ENCODE data around the gene PVALEF. TPM values are rescaled to one million over a fixed set of nuclear protein-coding genes. Genes with fewer than 3 reads are reported as not detected.
A peak's percentile ranks its signal among the peaks of the same experiment; 100 is the strongest.

Gene PVALEF
- not detected for total RNA-seq
- not detected for polyA plus RNA-seq
- long read RNA-seq, donor 1 = 0 reads
- long read RNA-seq, donor 2 = 0 reads

DNA sequence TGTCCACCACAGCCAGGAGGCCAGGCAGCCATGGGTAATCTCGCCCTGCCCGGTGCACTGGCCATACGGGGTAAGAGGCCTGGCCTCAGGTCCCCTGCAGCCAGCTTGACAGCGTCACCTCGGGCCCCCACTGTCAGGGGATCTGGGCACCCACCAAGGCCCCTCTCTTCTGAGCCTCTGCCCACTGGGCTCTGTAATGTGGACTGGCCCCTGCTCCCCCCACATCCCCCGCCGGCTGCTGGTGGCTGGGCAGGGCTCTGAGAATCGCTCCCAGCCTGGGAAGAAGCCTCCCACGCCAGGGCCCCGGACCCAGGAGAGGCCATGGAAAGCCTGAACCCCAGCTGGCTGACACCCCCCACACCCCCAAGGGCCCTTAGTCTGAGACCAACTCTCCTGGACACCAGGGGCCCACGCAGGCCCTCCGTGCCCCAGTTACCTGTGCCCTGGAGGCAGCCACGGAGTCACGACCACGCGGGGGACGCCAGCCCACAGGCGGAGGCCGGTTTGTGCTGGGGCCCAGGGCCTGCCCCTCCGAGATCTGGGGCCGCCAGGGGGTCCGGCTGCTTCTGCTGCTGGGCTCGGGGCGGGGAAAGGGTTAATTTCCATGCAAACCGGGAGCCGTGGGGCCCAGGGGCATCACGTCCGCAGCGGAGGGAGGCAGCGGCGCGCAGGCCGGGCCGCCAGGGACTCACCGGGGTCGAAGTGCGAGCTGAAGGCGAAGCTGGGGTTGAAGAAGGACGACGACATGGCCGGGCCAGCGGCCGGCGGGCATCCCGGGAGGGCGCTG is at the start of gene PVALEF:
Gene PVALEF, plus strand, starts transcription at position 262 of the 787 bp plus-strand sequence. CDS start 15,720 bp downstream, outside the sequence.
- H3K9me3 ChIP-seq (ENCODE audit: control insufficient read depth, low read length) = no peaks in the 10 kb centered on the region
- intact Hi-C loops (cut with DNase I) = no loop called here
- no peak for ATAC-seq (ENCODE audit: low FRiP score)
- H3K36me3 ChIP-seq (ENCODE audit: control insufficient read depth in 1 of 2, insufficient read depth in 2 of 2, low read length in 1 of 2) = no peaks in the 10 kb centered on the region
- 2 to 3% methylated on average over 40 to 46 of the region's 46 CpGs for WGBS, 2 donors
- no peaks in the 10 kb centered on the region for H3K4me1 ChIP-seq (ENCODE audit: control insufficient read depth in 1 of 2, insufficient read depth in 2 of 2, low read length in 2 of 2)
- no peak within 1 kb of the TSS for H3K27ac ChIP-seq (ENCODE audit: low read depth in 1 of 2, low read length in 2 of 2)
- DNase-seq = no peak
- no peaks in the 10 kb centered on the region for H3K27me3 ChIP-seq (ENCODE audit: control insufficient read depth in 1 of 2, insufficient read depth in 2 of 2, low read length in 1 of 2)
- H3K4me3 ChIP-seq (ENCODE audit: low read length in 2 of 2) = peak within 1 kb of the TSS; percentile 1 to 56

- DNase-seq (no peak), ATAC-seq (ENCODE audit: low FRiP score) (no peak)
- Histone ChIP-seq H3K4me1 (ENCODE audit: control insufficient read depth in 1 of 2, insufficient read depth in 2 of 2, low read length in 2 of 2) (no peaks in the 10 kb centered on the region), H3K27ac (ENCODE audit: low read depth in 1 of 2, low read length in 2 of 2) (no peak overlapping the region), H3K36me3 (ENCODE audit: control insufficient read depth in 1 of 2, insufficient read depth in 2 of 2, low read length in 1 of 2) (no peaks in the 10 kb centered on the region), H3K9me3 (ENCODE audit: control insufficient read depth, low read length) (no peaks in the 10 kb centered on the region), H3K4me3 (ENCODE audit: low read length in 2 of 2) (no peak overlapping the region), H3K27me3 (ENCODE audit: control insufficient read depth in 1 of 2, insufficient read depth in 2 of 2, low read length in 1 of 2) (no peaks in the 10 kb centered on the region)
- 88 to 90% methylated on average over 22 of the region's 22 CpGs for WGBS, 2 donors
- intact Hi-C loops (cut with DNase I) = no loop called here
Measured at GRCh38 chr17:81115749-81116464, 49.4 kb upstream of the PVALEF start.

DNA sequence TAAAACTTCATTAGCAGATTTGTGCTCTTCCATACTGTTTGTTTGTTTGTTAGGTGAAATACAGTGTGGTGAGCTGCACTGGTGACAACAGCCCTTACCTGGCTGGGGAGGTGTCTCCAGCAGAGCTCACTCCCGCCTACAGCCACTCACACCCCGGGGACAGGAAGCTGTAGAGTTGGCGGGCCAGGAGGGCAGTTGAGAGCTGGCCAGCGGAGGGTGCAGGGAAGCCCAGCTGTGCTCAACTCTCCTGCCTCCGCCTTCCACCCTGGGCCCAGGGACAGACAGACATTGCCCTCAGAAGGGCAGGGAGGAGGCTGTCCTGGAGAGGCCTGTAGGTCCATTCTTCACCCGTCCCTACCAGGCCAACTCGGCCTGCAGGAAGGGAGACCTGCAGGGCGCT is 48.6 kb upstream of the PVALEF start:
- H3K9me3 ChIP-seq (ENCODE audit: control insufficient read depth, low read length) = no peaks in the 10 kb centered on the region
- WGBS, 2 donors = 85 to 90% methylated on average over 8 of the region's 8 CpGs
- H3K4me3 ChIP-seq (ENCODE audit: low read length in 2 of 2) = no peak overlapping the region
- no peaks in the 10 kb centered on the region for H3K36me3 ChIP-seq (ENCODE audit: control insufficient read depth in 1 of 2, insufficient read depth in 2 of 2, low read length in 1 of 2)
- no peaks in the 10 kb centered on the region for H3K4me1 ChIP-seq (ENCODE audit: control insufficient read depth in 1 of 2, insufficient read depth in 2 of 2, low read length in 2 of 2)
- ATAC-seq (ENCODE audit: low FRiP score) (no peak), DNase-seq (no peak)
- no peaks in the 10 kb centered on the region for H3K27me3 ChIP-seq (ENCODE audit: control insufficient read depth in 1 of 2, insufficient read depth in 2 of 2, low read length in 1 of 2)
- no peak overlapping the region for H3K27ac ChIP-seq (ENCODE audit: low read depth in 1 of 2, low read length in 2 of 2)
- intact Hi-C loops (cut with DNase I) = no loop called here

- H3K27ac ChIP-seq (ENCODE audit: low read depth in 1 of 2, low read length in 2 of 2) = no peak overlapping the region
- intact Hi-C loops (cut with DNase I) = no loop called here
- no peaks in the 10 kb centered on the region for H3K36me3 ChIP-seq (ENCODE audit: control insufficient read depth in 1 of 2, insufficient read depth in 2 of 2, low read length in 1 of 2)
Measured at GRCh38 chr17:81117672-81118198, 47.6 kb upstream of the PVALEF start.

GRCh38 chr17:81118308-81119221 is 46.7 kb upstream of the PVALEF start:
- no peak for ATAC-seq (ENCODE audit: low FRiP score)
- H3K27me3 ChIP-seq (ENCODE audit: control insufficient read depth in 1 of 2, insufficient read depth in 2 of 2, low read length in 1 of 2) = no peaks in the 10 kb centered on the region
- intact Hi-C loops (cut with DNase I) = no loop called here
- no peaks in the 10 kb centered on the region for H3K36me3 ChIP-seq (ENCODE audit: control insufficient read depth in 1 of 2, insufficient read depth in 2 of 2, low read length in 1 of 2)
- no peaks in the 10 kb centered on the region for H3K4me1 ChIP-seq (ENCODE audit: control insufficient read depth in 1 of 2, insufficient read depth in 2 of 2, low read length in 2 of 2)
- 73 to 77% methylated on average over 24 of the region's 24 CpGs for WGBS, 2 donors
- no peak for DNase-seq
- H3K4me3 ChIP-seq (ENCODE audit: low read length in 2 of 2) = no peak overlapping the region
- no peaks in the 10 kb centered on the region for H3K9me3 ChIP-seq (ENCODE audit: control insufficient read depth, low read length)
- no peak overlapping the region for H3K27ac ChIP-seq (ENCODE audit: low read depth in 1 of 2, low read length in 2 of 2)

More at GRCh38 chr17:81117672-81118198, 47.6 kb upstream of the PVALEF start:
- WGBS, 2 donors = 89 to 94% methylated on average over 16 to 20 of the region's 20 CpGs
- H3K27me3 ChIP-seq (ENCODE audit: control insufficient read depth in 1 of 2, insufficient read depth in 2 of 2, low read length in 1 of 2) = no peaks in the 10 kb centered on the region
- no peaks in the 10 kb centered on the region for H3K4me1 ChIP-seq (ENCODE audit: control insufficient read depth in 1 of 2, insufficient read depth in 2 of 2, low read length in 2 of 2)
- ATAC-seq (ENCODE audit: low FRiP score) = no peak
- no peak for DNase-seq
- H3K4me3 ChIP-seq (ENCODE audit: low read length in 2 of 2) = no peak overlapping the region
- no peaks in the 10 kb centered on the region for H3K9me3 ChIP-seq (ENCODE audit: control insufficient read depth, low read length)

DNA sequence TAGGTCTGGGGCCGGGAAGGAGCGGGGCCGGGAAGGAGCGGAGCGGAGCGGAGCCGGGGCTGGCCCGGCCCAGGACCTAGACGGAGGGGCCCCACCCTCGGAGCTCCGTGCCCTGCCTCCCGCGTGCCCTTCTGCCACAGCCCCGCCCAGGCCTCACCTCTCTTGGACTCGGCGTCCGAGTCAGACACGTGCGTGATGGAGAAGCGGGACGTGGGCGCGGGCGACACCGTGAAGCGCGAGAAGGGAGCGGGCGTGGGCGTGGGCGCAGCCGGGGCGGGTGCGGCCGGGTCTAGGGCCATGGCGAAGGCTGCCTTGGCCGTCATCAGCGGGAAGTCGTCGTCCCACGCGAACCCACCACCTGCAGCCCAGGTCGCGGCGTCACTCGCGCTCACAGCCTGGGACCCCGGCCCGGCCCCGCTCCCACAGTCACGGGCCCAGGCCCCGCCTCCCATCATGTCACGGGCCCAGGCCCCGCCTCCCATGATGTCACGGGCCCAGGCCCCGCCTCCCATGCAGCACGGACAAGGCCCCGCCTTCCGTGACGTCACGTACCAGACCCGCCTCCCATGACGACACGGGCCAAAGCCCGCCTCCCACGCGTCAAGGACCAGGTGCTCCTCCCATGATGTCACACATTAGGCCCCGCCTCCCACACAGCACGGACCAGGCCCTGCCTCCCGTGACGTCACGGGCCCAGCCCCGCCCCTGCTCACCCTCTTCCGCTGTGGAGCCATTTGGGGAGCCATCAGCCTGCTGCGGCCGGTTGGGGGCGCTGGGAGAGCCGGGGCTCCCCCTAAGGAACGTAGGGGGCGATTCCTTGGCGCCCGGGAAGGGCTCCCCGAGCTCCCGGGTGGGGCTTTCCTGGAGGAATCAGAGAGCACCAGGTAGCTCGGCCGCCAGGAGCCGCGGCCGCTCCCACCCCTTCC is 45.8 kb upstream of the PVALEF start:
- Histone ChIP-seq H3K4me3 (ENCODE audit: low read length in 2 of 2) (no peak overlapping the region), H3K27me3 (ENCODE audit: control insufficient read depth in 1 of 2, insufficient read depth in 2 of 2, low read length in 1 of 2) (no peaks in the 10 kb centered on the region), H3K9me3 (ENCODE audit: control insufficient read depth, low read length) (no peaks in the 10 kb centered on the region), H3K4me1 (ENCODE audit: control insufficient read depth in 1 of 2, insufficient read depth in 2 of 2, low read length in 2 of 2) (no peaks in the 10 kb centered on the region), H3K27ac (ENCODE audit: low read depth in 1 of 2, low read length in 2 of 2) (no peak overlapping the region), H3K36me3 (ENCODE audit: control insufficient read depth in 1 of 2, insufficient read depth in 2 of 2, low read length in 1 of 2) (no peaks in the 10 kb centered on the region)
- intact Hi-C loops (cut with DNase I) = no loop called here
- DNase-seq = peak; percentile 79 to 93
- WGBS, 2 donors = 30 to 34% methylated on average over 49 to 89 of the region's 89 CpGs
- peak; percentile 33 for ATAC-seq (ENCODE audit: low FRiP score)

DNA sequence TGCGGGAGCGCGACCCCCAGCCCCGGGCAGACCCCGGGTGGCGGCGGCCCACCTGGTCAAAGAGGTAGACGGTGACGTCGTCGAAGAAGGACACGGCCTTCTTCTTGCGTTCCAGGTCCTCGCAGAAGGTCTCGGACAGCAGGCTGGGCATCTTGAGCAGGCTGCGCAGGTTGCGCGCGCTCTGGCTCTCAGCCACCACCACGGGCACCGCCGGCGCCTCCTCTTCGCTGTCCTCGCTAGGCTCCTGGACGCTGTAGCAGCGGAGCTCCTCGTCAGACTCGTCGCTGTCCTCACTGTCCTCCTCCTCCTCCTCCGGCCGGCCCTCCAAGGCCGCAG is 45.2 kb upstream of the PVALEF start:
- 84 to 88% methylated on average over 30 to 33 of the region's 33 CpGs for WGBS, 2 donors
- ATAC-seq (ENCODE audit: low FRiP score) (no peak), DNase-seq (no peak)
- Histone ChIP-seq H3K36me3 (ENCODE audit: control insufficient read depth in 1 of 2, insufficient read depth in 2 of 2, low read length in 1 of 2) (no peaks in the 10 kb centered on the region), H3K4me1 (ENCODE audit: control insufficient read depth in 1 of 2, insufficient read depth in 2 of 2, low read length in 2 of 2) (no peaks in the 10 kb centered on the region), H3K9me3 (ENCODE audit: control insufficient read depth, low read length) (no peaks in the 10 kb centered on the region), H3K4me3 (ENCODE audit: low read length in 2 of 2) (no peak overlapping the region), H3K27ac (ENCODE audit: low read depth in 1 of 2, low read length in 2 of 2) (no peak overlapping the region), H3K27me3 (ENCODE audit: control insufficient read depth in 1 of 2, insufficient read depth in 2 of 2, low read length in 1 of 2) (no peaks in the 10 kb centered on the region)
- intact Hi-C loops (cut with DNase I) = no loop called here

Measured in aorta (tissue), 5 donors.